ENCODE results near the gene CALML6.
"Not testable (repeated sequence)": the region's sequence is repeated elsewhere in the genome, so short reads cannot be mapped to it uniquely, and the experiment has no call there.

GRCh38 chr1:1934848-1935247, 19.8 kb downstream of the CALML6 start:
- not testable (repeated sequence) for TF ChIP-seq EP300 (IDR thresholded peaks at IDR 0.05; ENCODE audit: borderline replicate concordance in 1 of 2, low read depth in 2 of 2, low read length in 2 of 2); SP1 (IDR thresholded peaks at IDR 0.05; ENCODE audit: low read depth, low read length); EZH2 (IDR thresholded peaks at IDR 0.05; ENCODE audit: low read depth, low read length, severe bottlenecking); CTCF (IDR thresholded peaks at IDR 0.05; ENCODE audit: control extremely low read depth in 1 of 3, insufficient read depth in 1 of 3, low read depth in 1 of 3, low read length in 3 of 3)
